GM18909 (cell line): ENCODE data around the gene MAGEA9B.
"Not testable (repeated sequence)": the region's sequence is repeated elsewhere in the genome, so short reads cannot be mapped to it uniquely, and the experiment has no call there.

Experiments
- ATAC-seq: cut with Tn5 transposase; IDR thresholded peaks from one replicate; pipeline ENCODE4 v1.9.1; 2021; ENCODE audit warnings: mild to moderate bottlenecking; ENCODE audit not compliant: unreplicated experiment, poor library complexity

Gene MAGEA9B

DNA sequence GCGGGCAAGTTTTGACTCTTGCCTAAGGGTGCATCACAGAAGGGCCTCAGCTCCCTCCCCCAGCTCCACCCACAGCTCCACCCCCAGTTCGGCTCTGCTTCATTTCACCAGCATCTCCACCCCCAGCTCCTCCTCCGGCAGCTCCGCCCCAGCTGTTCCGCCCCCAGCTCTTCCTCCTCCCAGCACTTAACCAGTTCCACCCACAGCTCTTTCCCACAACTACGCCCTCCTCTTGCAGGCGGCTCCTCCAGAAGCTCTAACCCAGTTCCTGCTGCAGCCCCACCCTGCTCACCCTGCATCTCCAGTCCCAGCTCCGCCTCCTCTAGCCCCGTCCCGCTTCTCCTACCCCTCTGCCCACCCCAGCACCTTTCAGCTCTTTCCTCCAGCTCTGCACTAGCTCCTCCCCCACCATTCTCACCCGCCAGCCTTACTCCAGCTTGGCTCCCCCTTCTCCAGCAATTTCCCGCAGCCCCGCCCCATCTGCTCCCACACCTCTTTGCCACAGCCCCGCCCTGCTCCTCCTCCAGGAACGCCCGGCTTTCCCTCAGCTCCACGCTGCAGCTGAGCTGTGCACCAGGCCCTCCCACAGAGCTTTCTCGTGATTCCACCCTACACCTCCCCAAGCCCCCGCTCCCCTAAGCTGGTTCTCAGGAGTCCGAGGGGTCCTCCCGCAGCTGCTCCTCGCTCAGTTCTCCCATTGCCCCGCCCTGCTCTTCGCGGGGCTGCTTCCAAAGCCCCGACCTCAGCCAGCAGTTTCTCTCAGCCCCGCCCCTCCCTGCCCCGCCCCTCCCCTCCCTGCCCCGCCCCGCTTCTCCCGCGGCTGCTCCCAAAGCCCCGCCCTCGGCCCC is 47.8 kb downstream of the MAGEA9B start:
- peak; percentile 55 for ATAC-seq

- ATAC-seq = not testable (repeated sequence)
Observed at GRCh38 chrX:149537474-149537873, 49.8 kb downstream of the MAGEA9B start.

DNA sequence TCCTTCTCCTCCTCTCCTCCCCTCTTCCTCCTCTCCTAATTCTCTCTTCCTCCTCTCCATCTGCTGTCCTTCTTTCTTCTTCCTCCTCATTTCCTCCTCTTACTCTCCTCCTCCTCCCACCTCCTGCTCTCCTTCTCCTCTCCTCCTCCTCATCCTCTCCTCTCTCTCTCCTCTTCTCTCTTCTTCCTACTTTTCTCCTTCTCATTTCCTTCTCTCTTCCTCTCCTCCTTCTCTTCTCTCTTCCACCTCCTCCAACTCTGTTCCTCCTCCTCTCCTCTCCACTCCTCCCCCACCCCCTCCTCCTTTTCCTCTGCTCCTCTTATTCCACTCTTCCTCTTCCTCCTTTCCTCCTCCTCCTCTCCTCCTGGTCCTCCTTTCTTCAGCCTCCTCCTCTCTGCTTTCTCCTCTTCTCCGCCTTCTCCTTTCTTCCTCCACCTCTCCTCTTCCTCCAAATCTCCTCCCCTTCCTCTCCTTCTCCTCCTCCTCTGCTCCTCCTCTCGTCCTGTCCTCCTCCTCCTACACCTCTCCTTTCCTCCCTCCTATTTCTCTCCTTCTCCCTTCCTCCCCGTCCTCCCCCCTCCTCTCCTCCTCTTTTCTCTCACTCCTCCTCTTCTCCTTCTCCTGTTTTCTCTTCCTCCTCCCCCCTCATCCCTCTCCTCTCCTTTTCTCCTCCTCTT is 52.2 kb downstream of the MAGEA9B start:
- ATAC-seq = not testable (repeated sequence)

DNA sequence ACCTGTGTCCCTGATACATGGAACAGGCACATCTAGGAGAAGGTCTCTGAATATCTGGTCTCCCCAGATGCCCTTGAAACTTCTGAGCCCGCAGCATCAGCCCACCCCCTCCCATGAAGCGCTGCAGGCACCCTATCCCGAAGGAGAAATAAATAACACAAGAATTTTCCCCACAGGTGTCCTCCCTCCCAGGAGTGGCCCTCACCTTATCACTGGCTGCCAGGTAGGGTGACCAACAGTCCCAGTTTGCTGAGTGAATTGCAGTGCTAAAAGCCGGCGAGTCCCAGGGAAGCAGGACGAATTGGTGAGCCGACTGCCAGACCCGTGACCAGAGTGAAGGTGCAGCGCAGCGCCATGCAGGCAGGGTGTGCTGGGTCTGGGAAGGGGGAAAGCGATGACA is 53.3 kb downstream of the MAGEA9B start:
- not testable (repeated sequence) for ATAC-seq

GRCh38 chrX:149532868-149533267 is 54.4 kb downstream of the MAGEA9B start:
- ATAC-seq = not testable (repeated sequence)
